IPS DF 6.9 (cell line): ENCODE data around the gene FSTL1.

Experiments used
- DNase-seq: peaks from one replicate; pipeline ENCODE4 v3.0.0-alpha.2; 2013; ENCODE audit warnings: low read depth, low spot score
- H3K27ac ChIP-seq: one replicate; pipeline ENCODE4 v1.5.1; 2013; ENCODE audit warnings: low read length, control low read depth
- H3K27me3 ChIP-seq: 2 replicates; pipeline ENCODE4 v1.6.1; 2013; ENCODE audit warnings: mild to moderate bottlenecking, low read length; ENCODE audit not compliant: control insufficient read depth, insufficient read depth
- H3K36me3 ChIP-seq: 2 replicates; pipeline ENCODE4 v1.6.1; 2013; ENCODE audit warnings: low read length; ENCODE audit not compliant: control insufficient read depth, insufficient read depth
- H3K4me1 ChIP-seq: 2 replicates; pipeline ENCODE4 v1.6.1; 2013; ENCODE audit warnings: low read length; ENCODE audit not compliant: control insufficient read depth, insufficient read depth
- H3K4me3 ChIP-seq: 2 replicates; pipeline ENCODE4 v1.5.1; 2013; ENCODE audit warnings: mild to moderate bottlenecking, low read length
- H3K9me3 ChIP-seq: 2 replicates; pipeline ENCODE4 v1.6.1; 2013; ENCODE audit warnings: low read length, inconsistent platforms; ENCODE audit not compliant: control insufficient read depth, insufficient read depth
- WGBS: extraction: QIAGEN DNeasy Blood & Tissue Kit; methylation state at CpG from one replicate; pipeline ENCODE4 v1.1.7; 2013; ENCODE audit warnings: mixed read lengths, missing lambda C conversion rate; ENCODE audit not compliant: insufficient read length, insufficient coverage; 5-methylcytosine and 5-hydroxymethylcytosine counted together

FSTL1 gene

GRCh38 chr3:120451272-120451761, 525 bp upstream of the FSTL1 start:
- Histone ChIP-seq H3K27ac (no peak overlapping the region), H3K9me3 (no peaks in the 10 kb centered on the region), H3K27me3 (no peaks in the 10 kb centered on the region), H3K4me1 (peaks cover 8% of the 10 kb centered on the region; the same call in 1 of the 2 replicates), H3K36me3 (no peaks in the 10 kb centered on the region), H3K4me3 (peak overlapping the region; percentile 83; the same call in 1 of the 2 replicates)
- WGBS, result no CpG with 5 or more reads among the region's 35 CpGs
- DNase-seq, result no peak

- DNase-seq, result no peak
- Histone ChIP-seq H3K36me3 (no peaks in the 10 kb centered on the region), H3K27me3 (no peaks in the 10 kb centered on the region), H3K4me1 (peaks cover 8% of the 10 kb centered on the region; the same call in 1 of the 2 replicates), H3K9me3 (no peaks in the 10 kb centered on the region), H3K4me3 (peak overlapping the region; percentile 83), H3K27ac (no peak overlapping the region)
- no CpG with 5 or more reads among the region's 32 CpGs for WGBS
Observed at GRCh38 chr3:120449701-120450599, 842 bp downstream of the FSTL1 start.

DNA sequence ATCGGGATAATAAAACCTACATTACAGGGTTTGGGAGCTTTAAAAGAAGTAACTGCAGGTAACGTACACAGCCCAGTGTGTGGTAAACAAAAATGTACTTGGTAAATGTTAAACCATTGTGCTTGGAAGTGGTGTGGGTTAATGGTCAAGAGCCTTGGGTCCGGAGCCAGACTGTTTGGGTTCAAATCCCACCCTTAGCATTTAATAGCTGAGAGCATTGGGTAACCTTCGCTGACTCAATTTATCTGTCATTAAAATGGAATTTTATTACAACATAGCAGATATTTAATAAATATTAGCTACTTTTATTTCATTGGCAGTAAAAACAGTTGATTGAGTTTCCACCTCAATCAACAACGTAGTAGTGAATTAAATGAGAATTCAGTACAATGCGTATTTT, 1.5 kb downstream of the FSTL1 start:
- no peaks in the 10 kb centered on the region for H3K36me3 ChIP-seq
- no peak for DNase-seq
- no peak overlapping the region for H3K27ac ChIP-seq
- no CpG with 5 or more reads among the region's 6 CpGs for WGBS
- H3K4me1 ChIP-seq, result peaks cover 8% of the 10 kb centered on the region; the same call in 1 of the 2 replicates
- H3K4me3 ChIP-seq, result no peak overlapping the region; the same call in 1 of the 2 replicates
- H3K27me3 ChIP-seq, result no peaks in the 10 kb centered on the region
- no peaks in the 10 kb centered on the region for H3K9me3 ChIP-seq

DNA sequence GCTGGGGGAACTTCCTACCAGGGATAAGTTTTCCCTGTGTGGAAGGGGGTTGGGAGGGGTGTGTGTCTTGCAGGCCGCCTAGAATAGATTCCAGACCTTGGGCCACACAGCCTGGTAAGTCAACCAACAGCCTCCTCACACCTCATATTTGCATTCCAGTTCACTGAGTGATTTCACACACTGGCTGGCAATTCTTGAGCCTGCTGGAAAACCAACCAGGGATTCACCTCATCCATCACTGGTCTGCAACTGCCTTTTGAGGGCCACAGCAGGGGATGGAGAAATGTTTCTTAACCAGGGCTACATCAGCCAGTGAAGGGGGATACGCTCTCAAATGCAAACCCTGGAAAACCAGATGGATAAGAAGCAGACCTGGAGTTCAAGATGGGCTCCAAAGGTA, 2.0 kb downstream of the FSTL1 start:
- H3K9me3 ChIP-seq, result no peaks in the 10 kb centered on the region
- no peak for DNase-seq
- H3K4me3 ChIP-seq, result no peak overlapping the region
- H3K4me1 ChIP-seq, result peaks cover 8% of the 10 kb centered on the region; the same call in 1 of the 2 replicates
- no peak overlapping the region for H3K27ac ChIP-seq
- no CpG with 5 or more reads among the region's 2 CpGs for WGBS
- H3K36me3 ChIP-seq, result no peaks in the 10 kb centered on the region
- H3K27me3 ChIP-seq, result no peaks in the 10 kb centered on the region

DNA sequence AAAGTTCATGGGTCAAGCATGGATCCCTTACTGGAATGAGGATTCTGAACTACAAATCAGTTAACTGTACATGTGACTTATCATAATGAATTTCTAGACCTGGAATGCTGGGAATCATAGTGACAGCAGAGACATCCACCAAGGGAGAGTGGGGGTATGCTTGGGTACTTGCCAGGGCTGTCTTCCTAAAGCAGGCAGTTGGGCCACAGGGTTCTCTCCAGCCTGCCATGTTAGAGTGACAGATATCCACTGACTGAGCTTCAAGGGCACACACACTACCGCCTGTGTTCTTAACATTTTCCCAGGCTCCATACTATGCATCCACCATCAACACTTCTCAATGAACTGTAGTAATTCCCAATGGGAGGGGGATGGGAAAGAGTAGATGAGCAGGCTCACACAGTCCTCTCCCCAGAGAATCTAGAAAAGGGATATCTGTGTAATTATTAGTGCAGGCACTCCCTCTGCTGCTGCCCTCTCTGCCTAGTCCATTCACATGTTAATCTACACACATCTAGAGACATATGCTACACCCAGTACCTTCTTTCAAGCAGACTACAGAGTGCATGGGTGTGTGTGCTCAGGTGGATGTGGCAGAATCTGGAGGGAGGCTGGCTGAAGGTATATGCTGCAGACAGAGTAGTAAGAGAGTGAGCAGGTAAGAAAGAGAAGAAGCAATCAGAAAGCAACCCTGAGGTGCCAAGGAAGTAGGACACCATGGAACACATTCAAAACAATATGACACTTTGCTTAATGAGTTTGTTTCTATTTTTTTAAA, 3.7 kb downstream of the FSTL1 start:
- no peaks in the 10 kb centered on the region for H3K27me3 ChIP-seq
- no peaks in the 10 kb centered on the region for H3K9me3 ChIP-seq
- no peaks in the 10 kb centered on the region for H3K36me3 ChIP-seq
- DNase-seq, result no peak
- peaks cover 8% of the 10 kb centered on the region; the same call in 1 of the 2 replicates for H3K4me1 ChIP-seq
- no peak overlapping the region for H3K4me3 ChIP-seq
- no peak overlapping the region for H3K27ac ChIP-seq
- no CpG with 5 or more reads among the region's 1 CpG for WGBS

DNA sequence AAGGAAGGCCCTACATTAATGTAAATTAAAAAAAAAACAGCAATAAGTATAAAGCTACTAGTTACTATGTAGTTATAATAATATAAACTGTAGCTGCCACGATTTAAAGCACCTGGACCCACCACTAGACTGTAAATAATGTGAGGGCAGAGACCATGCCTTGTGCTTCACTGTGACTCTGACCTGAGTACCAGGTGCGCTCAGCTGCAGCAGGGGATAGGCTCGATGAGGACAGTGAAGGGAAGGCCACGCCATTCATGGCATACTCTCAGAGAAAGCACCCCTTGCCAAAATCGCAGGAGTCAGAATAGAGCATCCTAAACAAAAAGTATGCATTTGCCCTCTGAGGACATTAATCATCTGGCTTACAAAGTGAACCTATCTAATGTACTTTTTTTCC, 5.1 kb downstream of the FSTL1 start:
- Histone ChIP-seq H3K4me3 (no peak overlapping the region), H3K4me1 (peaks cover 3% of the 10 kb centered on the region; the same call in 1 of the 2 replicates), H3K27ac (no peak overlapping the region), H3K9me3 (no peaks in the 10 kb centered on the region), H3K27me3 (no peaks in the 10 kb centered on the region), H3K36me3 (peaks cover 3% of the 10 kb centered on the region; the same call in 1 of the 2 replicates)
- WGBS, result no CpG with 5 or more reads among the region's 5 CpGs
- no peak for DNase-seq

DNA sequence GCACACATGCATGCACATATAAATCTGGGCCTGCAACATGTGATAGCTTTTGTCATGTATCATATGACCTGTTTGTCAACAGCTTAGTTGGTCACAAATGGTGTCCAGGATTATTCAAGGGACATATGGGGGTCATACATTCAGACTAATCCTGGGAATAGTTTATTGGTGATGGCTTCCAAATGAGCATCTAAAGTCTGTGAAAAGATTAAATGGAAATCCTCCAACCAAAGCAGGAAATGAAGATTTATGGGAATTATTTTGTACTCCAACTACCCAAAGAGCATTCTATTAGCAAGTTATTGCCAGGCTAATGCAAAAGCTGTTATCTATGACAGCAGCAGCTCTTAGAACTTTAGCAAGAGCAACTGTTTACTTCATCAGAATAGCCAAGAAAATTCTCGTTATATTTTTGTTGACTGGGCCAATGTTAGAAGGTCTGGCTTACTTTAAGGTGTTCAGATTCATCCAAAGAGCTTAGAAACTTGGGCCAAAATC, 7.1 kb downstream of the FSTL1 start:
- H3K36me3 ChIP-seq, result peaks cover 8% of the 10 kb centered on the region; the same call in 1 of the 2 replicates
- H3K4me1 ChIP-seq, result peaks cover 1% of the 10 kb centered on the region; the same call in 1 of the 2 replicates
- no peaks in the 10 kb centered on the region for H3K9me3 ChIP-seq
- no peak for DNase-seq
- no peak overlapping the region for H3K27ac ChIP-seq
- no peak overlapping the region for H3K4me3 ChIP-seq
- no peaks in the 10 kb centered on the region for H3K27me3 ChIP-seq
- WGBS, result no CpG with 5 or more reads among the region's 1 CpG

DNA sequence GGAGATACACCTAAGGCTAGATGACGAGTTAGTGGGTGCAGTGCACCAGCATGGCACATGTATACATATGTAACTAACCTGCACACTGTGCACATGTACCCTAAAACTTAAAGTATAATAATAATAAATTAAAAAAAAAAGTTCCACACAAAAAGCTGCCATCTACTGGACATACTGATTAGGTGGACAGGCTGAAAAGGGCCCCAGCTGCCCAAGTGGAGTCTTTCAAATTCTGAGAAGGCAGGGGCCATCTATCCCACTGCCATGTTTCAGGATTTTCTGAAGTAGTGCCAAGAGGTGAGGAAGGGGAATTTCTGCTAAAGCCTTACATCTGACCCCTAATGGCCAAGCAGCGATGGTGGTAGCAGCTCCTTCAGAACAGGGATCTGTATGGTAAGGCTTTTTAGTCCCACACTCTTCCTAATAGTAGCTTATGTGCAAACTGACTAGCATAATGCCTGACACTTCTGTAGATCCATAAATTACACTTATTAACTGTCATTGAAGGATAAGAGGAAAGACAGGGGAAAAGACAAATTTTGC, 7.7 kb downstream of the FSTL1 start:
- Histone ChIP-seq H3K27me3 (no peaks in the 10 kb centered on the region), H3K4me3 (no peak overlapping the region), H3K36me3 (peaks cover 8% of the 10 kb centered on the region; the same call in 1 of the 2 replicates), H3K4me1 (no peaks in the 10 kb centered on the region), H3K9me3 (no peaks in the 10 kb centered on the region), H3K27ac (no peak overlapping the region)
- WGBS, result no CpG with 5 or more reads among the region's 2 CpGs
- no peak for DNase-seq

DNA sequence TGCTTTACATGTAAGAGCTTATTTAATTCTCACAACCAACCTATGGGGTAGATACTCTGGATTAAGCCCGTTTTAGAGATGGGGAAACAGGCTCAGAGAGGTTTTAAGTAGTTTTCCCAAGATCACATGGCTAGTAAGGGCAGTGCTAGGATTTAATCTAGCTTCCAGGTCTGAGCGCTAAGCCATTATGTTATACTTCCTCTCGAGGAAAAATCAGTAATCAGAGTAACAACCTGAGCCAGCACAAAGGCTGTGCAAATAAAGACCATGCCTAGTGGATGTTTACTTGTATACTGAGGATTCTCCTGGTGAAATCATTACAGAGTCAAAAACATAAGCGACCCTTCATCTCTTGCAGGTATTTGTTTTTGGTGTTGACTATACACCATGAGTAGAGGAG, 9.0 kb downstream of the FSTL1 start:
- Histone ChIP-seq H3K27me3 (no peaks in the 10 kb centered on the region), H3K36me3 (peaks cover 8% of the 10 kb centered on the region; the same call in 1 of the 2 replicates), H3K4me3 (no peak overlapping the region), H3K9me3 (no peaks in the 10 kb centered on the region), H3K4me1 (no peaks in the 10 kb centered on the region), H3K27ac (no peak overlapping the region)
- no CpG with 5 or more reads among the region's 4 CpGs for WGBS
- no peak for DNase-seq

- no peak overlapping the region for H3K27ac ChIP-seq
- DNase-seq, result no peak
- no peaks in the 10 kb centered on the region for H3K27me3 ChIP-seq
- peaks cover 8% of the 10 kb centered on the region; the same call in 1 of the 2 replicates for H3K36me3 ChIP-seq
- H3K4me1 ChIP-seq, result 0 out of 2 replicates have a peak, but pooled peaks cover 2% of the 10 kb centered on the region
- no CpG with 5 or more reads among the region's 3 CpGs for WGBS
- no peaks in the 10 kb centered on the region for H3K9me3 ChIP-seq
- H3K4me3 ChIP-seq, result no peak overlapping the region
Observed at GRCh38 chr3:120440762-120441161, 10.0 kb downstream of the FSTL1 start.
